ENCODE data around the gene MYD88. TPM values are rescaled to one million over a fixed set of nuclear protein-coding genes. Genes with fewer than 3 reads are reported as not detected.

The MYD88 gene
- total RNA-seq, result 23.9 and 24.2 TPM in 2 replicates
- long read RNA-seq, transcript MYD88-210 (2 exons, 3,314 nt), result minor isoform, 5 of 168 reads
- long read RNA-seq, transcript MYD88-201 (5 exons, 2,850 nt), result major isoform, 110 of 168 reads
- long read RNA-seq, partial matches to known transcripts, result 13 of 168 reads
- long read RNA-seq, other reads (novel, unspliced or antisense), result 33 of 168 reads

- H3K27ac Mint-ChIP-seq, result peak within 1 kb of the TSS; percentile 96
- H3K4me1 Mint-ChIP-seq (ENCODE audit: low read depth), result peaks cover 47% of the 10 kb centered on the region
- peak within 1 kb of the TSS; percentile 98 for H3K4me3 Mint-ChIP-seq (ENCODE audit: low read depth)
- H3K9me3 Mint-ChIP-seq (ENCODE audit: low read depth), result no peaks in the 10 kb centered on the region
- H3K36me3 Mint-ChIP-seq (ENCODE audit: insufficient read depth), result peaks cover 4% of the 10 kb centered on the region
- no peak for TF ChIP-seq CTCF (IDR thresholded peaks at IDR 0.05; ENCODE audit: unreplicated experiment)
- H3K27me3 Mint-ChIP-seq, result no peaks in the 10 kb centered on the region
- DNase-seq (ENCODE audit: low spot score, unreplicated experiment), result peak; percentile 43
Measured at GRCh38 chr3:38138349-38139190, at the start of gene MYD88. Gene MYD88 (plus strand): TSS chr3:38138661. CDS start chr3:38138701, 40 bp downstream.

- Mint-ChIP-seq H3K27ac (no peak overlapping the region), H3K36me3 (ENCODE audit: insufficient read depth) (peaks cover 5% of the 10 kb centered on the region), H3K4me3 (ENCODE audit: low read depth) (no peak overlapping the region), H3K9me3 (ENCODE audit: low read depth) (peaks cover 7% of the 10 kb centered on the region), H3K27me3 (peaks cover 14% of the 10 kb centered on the region), H3K4me1 (ENCODE audit: low read depth) (no peaks in the 10 kb centered on the region)
- DNase-seq (ENCODE audit: low spot score, unreplicated experiment), result no peak
- TF ChIP-seq CTCF (IDR thresholded peaks at IDR 0.05; ENCODE audit: unreplicated experiment), result no peak
Measured at GRCh38 chr3:38089163-38089562, 49.3 kb upstream of the MYD88 start.

GRCh38 chr3:38090453-38090852 lies 48.0 kb upstream of the MYD88 start:
- H3K9me3 Mint-ChIP-seq (ENCODE audit: low read depth), result no peaks in the 10 kb centered on the region
- TF ChIP-seq CTCF (IDR thresholded peaks at IDR 0.05; ENCODE audit: unreplicated experiment), result no peak
- H3K36me3 Mint-ChIP-seq (ENCODE audit: insufficient read depth), result no peaks in the 10 kb centered on the region
- no peak overlapping the region for H3K27ac Mint-ChIP-seq
- H3K4me3 Mint-ChIP-seq (ENCODE audit: low read depth), result no peak overlapping the region
- no peak for DNase-seq (ENCODE audit: low spot score, unreplicated experiment)
- H3K27me3 Mint-ChIP-seq, result peaks cover 15% of the 10 kb centered on the region
- no peaks in the 10 kb centered on the region for H3K4me1 Mint-ChIP-seq (ENCODE audit: low read depth)

GRCh38 chr3:38094999-38095398 lies 43.5 kb upstream of the MYD88 start:
- no peak overlapping the region for H3K27ac Mint-ChIP-seq
- DNase-seq (ENCODE audit: low spot score, unreplicated experiment), result no peak
- H3K27me3 Mint-ChIP-seq, result peaks cover 24% of the 10 kb centered on the region
- H3K9me3 Mint-ChIP-seq (ENCODE audit: low read depth), result no peaks in the 10 kb centered on the region
- peaks cover 4% of the 10 kb centered on the region for H3K4me1 Mint-ChIP-seq (ENCODE audit: low read depth)
- no peak for TF ChIP-seq CTCF (IDR thresholded peaks at IDR 0.05; ENCODE audit: unreplicated experiment)
- H3K4me3 Mint-ChIP-seq (ENCODE audit: low read depth), result no peak overlapping the region
- H3K36me3 Mint-ChIP-seq (ENCODE audit: insufficient read depth), result no peaks in the 10 kb centered on the region

- no peak for DNase-seq (ENCODE audit: low spot score, unreplicated experiment)
- no peak overlapping the region for H3K27ac Mint-ChIP-seq
- H3K4me3 Mint-ChIP-seq (ENCODE audit: low read depth), result no peak overlapping the region
- TF ChIP-seq CTCF (IDR thresholded peaks at IDR 0.05; ENCODE audit: unreplicated experiment), result no peak
- H3K36me3 Mint-ChIP-seq (ENCODE audit: insufficient read depth), result no peaks in the 10 kb centered on the region
- H3K9me3 Mint-ChIP-seq (ENCODE audit: low read depth), result no peaks in the 10 kb centered on the region
- peaks cover 4% of the 10 kb centered on the region for H3K4me1 Mint-ChIP-seq (ENCODE audit: low read depth)
- peaks cover 24% of the 10 kb centered on the region for H3K27me3 Mint-ChIP-seq
Measured at GRCh38 chr3:38095669-38096483, 42.6 kb upstream of the MYD88 start.

Measured in progenitor cell of endocrine pancreas (in vitro differentiated cells).